Stimulated activated CD4-positive, alpha-beta T cell treated with anti-CD3 and anti-CD28 coated beads, Interleukin-1b, Interleukin-23, amount 100 ng/mL, for 4 hours (primary cell): ENCODE measurements around the gene THRA.
A peak's percentile ranks its signal among the peaks of the same experiment; 100 is the strongest.

ENCODE experiments used
- DNase-seq, 2 donors: peaks; one replicate each; pipeline ENCODE4 v3.0.0-alpha.2; 2020; ENCODE audit warnings: low read depth in 2 of 2

THRA gene

DNA sequence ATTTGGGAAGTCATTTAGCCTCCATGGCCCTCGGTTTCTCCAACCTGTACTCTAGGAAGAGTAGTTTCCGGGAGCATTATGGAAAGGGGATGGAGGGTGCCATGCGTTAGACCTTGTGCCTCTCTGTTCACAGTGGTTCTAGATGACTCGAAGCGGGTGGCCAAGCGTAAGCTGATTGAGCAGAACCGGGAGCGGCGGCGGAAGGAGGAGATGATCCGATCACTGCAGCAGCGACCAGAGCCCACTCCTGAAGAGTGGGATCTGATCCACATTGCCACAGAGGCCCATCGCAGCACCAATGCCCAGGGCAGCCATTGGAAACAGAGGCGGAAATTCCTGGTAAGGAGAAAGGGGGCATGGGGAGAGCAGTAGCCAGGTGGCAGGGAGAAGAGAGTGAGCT, 21.7 kb downstream of the THRA start:
- no peak for DNase-seq

DNA sequence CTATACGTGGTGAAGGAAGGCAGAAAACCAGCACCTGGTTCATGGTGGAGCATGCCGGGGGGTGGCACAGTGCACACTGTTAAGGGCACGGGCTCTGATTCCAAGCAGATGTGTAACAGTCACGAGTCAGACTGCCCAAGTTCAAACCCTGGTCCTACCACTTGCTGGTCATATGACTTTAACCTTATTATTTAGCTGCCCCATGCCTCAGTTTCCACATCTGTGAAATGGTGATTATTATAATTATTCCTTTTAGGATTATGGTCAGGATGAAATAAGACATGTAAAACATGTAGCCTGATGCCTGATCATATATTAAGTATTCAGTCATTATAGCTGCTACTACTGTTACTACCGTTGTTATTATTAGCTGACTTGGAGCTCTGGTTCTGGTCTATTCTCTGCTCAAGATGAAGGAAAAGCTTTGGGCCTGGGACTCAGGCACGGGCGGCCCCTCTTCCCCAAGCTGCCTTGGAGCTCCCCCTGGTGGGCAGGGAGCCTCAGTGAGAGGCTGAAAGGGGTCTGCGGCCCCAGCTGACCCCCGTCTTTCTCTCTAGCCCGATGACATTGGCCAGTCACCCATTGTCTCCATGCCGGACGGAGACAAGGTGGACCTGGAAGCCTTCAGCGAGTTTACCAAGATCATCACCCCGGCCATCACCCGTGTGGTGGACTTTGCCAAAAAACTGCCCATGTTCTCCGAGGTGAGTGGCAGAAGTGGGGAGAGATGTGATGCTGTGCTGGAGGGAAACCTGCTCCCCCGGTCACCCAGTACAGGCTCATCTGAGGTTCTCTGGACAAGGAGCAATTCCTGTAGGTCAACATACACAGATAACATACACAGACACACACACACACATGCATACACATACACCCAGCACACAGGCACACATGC, 23.6 kb downstream of the THRA start:
- peak; percentile 60 to 70 for DNase-seq

- no peak for DNase-seq
Measured at GRCh38 chr17:40087049-40087794, 24.5 kb downstream of the THRA start.

- no peak for DNase-seq
Measured at GRCh38 chr17:40087903-40088718, 25.3 kb downstream of the THRA start.

DNA sequence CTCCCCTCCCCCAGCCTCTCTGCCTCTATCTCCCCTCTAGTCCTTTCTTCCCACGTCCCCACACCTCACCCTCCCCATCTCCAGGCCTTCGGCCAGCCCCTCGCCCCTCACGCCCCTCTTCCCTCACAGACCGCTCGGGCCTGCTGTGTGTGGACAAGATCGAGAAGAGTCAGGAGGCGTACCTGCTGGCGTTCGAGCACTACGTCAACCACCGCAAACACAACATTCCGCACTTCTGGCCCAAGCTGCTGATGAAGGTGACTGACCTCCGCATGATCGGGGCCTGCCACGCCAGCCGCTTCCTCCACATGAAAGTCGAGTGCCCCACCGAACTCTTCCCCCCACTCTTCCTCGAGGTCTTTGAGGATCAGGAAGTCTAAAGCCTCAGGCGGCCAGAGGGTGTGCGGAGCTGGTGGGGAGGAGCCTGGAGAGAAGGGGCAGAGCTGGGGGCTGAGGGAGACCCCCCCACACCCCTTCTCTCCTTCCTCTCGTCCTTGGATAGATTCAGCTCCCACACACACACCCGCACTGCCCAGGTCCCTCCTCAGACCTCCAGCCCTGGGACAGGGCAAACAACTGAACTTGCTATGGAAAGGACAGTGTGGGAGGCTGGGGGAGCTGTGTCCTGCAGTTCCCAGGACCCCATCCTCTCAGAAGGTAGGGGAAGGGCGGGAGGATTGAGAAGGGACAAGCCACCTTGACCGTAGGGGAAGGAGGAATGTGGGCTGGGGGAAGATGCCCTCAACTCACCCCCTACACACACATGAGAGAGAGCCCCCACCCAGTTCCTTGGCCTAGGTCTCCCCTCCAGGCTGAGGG, 26.5 kb downstream of the THRA start:
- DNase-seq: no peak

DNA sequence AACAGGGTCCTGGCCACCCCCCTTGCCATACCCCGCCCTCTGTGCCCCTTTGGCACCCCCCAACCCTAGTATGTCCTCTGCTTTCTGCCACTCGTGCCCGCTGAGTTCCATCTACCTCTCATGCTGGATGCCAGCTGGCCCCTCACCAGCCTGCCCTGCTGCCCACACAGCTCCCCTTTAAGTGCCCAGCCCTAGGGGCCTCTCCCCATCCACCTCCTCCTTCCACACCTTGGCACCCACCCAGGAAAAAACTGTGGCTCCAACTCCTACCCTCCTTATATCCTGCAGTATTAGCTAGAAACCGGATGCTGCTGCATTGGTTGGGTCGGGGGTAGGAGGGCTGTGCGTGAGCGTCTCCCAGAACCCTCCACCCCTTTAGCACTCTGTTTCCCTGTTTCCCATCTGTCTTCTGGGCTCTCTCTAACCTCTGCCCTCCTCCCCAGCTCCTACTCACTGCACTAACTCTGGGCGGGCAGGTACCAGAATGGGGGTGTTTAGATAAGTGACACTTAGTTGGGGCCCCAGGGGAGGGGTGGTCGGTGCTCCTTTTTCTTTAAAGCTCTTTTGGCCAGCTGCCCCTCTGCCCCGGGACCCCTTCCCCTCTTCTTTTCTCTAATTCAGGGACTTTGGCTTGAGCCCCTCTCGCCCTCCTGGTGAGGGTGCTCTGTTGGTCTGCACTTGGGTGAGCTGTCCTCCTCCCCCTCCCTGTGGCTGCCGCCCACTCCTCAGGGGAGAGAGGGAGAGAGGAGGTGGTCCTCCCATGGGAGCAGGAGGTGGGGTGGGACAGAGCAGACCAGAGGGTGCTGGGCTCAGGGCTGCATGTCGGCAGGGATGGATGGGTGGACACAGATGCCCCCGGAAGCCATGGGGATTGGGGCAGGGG, 27.7 kb downstream of the THRA start:
- no peak for DNase-seq

GRCh38 chr17:40091691-40092397, 29.1 kb downstream of the THRA start:
- DNase-seq: no peak

DNA sequence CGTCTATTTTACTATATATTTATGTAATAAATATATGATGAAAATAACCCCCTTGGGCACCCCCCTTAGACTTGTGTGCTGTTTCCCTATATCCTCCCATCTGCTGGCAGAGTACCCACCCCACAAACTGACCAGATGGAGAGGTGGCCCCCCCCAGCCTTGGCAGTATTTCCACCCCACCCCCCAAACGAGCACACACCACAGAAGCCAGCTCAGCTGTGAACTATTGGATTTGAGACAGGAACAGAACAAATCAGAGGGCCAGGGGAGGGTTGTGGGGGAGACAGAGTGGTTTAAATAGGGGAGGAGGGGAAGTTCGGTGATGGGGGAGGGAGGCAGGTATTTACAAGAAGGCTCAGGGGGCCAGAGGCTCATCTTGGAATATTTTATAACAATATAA, 29.8 kb downstream of the THRA start:
- no peak for DNase-seq

GRCh38 chr17:40093005-40093579, 30.3 kb downstream of the THRA start:
- no peak for DNase-seq

DNA sequence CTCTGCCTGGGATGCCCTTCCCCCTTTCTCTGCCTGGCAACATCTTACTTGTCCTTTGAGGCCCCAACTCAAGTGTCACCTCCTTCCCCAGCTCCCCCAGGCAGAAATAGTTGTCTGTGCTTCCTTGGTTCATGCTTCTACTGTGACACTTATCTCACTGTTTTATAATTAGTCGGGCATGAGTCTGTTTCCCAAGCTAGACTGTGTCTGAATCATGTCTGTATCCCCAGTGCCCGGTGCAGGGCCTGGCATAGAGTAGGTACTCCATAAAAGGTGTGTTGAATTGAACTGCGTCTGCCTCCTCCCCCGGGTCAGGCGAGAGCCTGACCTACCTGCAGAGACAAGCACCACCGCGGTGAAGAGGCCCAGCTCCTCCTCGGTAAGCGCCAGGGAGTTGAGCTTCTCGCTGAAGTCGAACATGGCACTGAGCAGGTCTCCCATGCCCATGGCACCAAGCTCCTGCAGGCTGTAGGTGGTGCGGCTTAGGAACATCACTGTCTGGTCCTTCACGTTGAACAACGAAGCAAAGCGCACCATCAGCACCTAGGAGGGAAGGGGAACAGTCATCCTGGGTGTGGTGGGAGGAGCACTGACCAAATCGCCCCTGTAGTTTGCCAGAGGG, 30.9 kb downstream of the THRA start:
- no peak for DNase-seq

GRCh38 chr17:40094874-40095273, 32.1 kb downstream of the THRA start:
- DNase-seq: no peak

DNA sequence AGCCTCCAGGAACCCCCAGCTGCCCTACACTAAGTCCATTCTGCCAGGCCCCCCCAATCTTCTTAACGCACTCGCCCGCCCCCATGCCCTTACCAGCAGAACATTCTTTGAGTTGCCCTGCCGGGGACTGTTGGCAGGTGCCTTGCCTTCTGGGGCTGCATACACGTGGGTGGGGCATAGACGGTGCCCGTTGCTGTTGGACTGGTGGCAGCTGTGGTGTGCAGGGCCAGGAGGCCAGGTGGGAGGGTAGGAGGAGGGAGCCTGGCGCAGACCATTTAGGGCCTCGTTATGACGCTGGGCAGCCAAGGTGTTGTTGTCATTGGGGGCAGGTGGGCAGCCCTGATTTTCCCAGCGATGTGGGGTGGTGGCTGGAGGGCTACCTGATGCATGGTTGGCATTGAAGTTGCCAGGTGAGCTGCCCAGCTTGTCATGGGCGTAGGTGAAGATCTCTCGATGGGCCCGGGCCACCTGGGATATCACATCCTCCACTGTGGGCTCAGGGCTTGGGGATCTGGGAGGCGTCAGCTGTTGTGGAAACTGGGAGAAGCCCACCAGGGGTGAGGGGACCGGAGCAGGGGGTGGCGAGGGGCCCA, 32.7 kb downstream of the THRA start:
- no peak for DNase-seq

DNA sequence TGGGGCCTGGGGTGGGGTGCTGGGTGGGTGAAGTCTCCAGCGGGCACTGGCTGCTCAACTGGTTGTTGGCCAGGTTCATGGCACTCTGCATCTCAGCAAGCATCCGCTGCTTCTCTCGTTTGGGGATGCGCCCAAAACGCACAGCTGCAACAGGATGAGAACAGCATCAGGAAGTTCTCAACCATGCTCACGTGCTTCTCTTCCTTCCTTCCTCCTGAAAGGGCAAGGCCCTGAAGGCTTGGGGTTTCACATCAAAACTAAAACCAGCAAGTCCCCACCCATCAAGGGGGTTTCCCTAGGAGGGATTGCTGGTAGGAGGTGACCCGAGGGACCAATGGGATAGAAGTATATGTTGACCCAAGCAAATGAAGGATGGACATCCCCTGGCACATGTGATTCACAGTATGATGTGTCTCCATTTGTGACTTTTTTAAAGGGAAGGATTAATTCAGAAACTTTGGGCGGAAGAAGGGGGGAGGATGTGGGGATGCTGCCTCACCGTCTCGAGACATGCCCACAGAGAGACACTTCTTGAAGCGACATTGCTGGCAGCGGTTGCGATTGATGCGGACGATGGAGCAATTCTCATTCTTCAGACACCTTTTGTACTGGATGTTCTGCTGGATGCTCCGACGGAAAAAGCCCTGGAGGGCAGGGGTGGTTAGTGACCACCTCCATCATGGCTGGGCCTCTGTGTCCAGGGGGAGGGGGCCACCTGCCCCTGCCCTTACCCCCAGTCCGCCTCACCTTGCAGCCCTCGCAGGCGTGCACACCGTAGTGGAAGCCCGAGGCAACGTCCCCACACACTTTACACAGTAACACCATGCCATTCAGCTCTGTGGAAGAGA, 33.4 kb downstream of the THRA start:
- peak; percentile 45 to 62 for DNase-seq

DNA sequence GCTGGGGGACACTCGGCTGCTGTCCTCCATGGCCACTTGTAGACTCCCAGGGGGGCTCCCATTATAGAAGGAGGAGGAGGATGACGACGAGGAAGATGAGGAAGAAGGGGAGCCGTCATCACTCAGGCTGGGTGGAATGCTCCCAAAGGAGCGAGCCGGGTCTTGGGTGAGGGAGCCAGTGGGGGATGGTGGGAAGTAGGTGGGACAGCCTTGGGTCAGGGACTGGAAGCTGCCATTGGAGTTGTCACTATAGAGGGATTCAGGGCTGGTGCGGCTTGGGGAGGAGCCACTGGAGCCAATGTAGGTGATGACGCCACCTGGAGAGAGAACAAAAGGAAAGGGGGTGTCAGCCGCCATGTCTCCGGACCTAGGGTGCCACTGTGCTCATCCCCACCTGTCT, 34.3 kb downstream of the THRA start:
- DNase-seq: no peak

DNA sequence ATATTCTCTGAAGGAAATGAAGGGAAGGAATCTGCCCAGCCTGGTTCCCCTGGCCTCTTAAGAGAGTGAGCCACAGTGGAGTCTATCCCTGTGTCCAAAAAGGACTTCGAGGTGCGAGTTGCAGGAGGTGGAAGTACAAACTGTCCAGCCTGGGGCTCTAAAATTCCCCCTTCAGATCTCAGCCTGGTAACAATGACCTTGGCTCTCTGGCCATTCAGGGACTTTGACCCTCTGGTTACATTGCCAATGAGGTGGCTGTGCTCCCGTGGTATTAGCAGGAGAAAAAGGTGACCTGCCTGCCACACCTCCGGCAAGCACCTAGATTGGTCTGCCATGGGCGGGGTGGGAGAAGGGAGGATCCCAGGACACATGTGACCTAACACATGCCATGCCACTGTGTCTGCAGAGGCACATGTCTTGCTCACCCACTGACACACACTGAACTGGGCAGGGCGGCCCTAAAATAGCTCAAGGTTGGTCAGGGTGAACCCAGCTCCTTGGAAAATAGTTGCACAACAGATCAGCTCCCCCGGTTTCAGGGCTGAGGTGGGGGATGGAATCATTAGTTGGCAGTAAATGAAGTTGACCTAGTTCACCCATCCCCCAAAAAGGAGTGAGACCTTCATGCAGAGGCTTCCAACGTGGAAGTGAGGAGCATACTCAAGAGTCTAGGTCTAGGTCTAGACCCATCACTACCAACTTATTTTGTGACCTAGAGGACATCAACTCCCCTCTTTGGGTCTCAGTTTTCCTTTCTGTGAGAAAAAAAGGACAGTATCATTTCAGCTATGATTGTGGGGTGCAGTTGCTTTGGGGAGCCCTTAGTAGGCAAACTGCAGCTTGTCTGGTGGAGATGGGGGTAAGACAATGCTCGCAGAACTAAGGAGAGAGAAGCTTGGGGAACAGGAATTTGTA, 35.4 kb downstream of the THRA start:
- DNase-seq: no peak

DNA sequence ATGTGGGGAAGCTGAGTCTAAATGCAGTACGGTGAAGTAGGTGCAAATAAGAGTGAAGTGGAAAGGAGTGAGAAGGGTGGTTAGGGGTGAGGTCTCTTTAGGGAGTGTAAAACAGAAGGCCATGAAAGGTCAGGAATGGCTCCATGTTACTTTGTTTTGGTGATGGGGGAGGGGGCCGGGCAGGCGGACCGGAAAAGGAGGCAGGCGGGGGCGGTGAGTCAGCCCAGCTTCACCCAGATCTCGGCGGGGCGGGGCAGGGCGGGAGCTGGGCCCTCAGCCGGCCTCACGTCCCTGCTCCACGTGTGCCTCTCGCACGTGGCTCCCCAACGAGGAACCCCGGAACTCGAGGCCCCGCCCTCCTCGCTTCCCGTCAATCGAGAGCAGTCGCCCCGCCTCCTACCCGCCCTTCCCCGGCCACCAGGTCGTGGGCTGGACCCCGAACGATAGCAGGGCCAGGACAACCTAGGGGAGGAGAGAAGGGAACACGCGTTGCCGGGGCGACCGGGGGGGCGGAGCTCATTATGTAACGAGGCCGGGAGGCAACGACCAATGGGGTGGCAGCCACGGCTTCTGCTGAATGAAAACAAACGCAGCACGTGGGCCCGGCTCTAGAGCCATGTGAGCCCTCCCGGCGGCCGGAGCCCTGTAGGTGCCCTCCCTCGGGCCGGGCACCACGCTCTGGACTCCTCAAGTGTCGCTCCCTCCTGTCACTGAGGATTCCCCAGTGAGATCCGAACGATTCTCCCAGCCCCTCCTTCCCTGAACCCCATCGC, 36.3 kb downstream of the THRA start:
- peak; percentile 99 for DNase-seq
